ENCODE results near the gene STARD3NL.
"Not testable (repeated sequence)": the region's sequence is repeated elsewhere in the genome, so short reads cannot be mapped to it uniquely, and the experiment has no call there.

The STARD3NL gene

DNA sequence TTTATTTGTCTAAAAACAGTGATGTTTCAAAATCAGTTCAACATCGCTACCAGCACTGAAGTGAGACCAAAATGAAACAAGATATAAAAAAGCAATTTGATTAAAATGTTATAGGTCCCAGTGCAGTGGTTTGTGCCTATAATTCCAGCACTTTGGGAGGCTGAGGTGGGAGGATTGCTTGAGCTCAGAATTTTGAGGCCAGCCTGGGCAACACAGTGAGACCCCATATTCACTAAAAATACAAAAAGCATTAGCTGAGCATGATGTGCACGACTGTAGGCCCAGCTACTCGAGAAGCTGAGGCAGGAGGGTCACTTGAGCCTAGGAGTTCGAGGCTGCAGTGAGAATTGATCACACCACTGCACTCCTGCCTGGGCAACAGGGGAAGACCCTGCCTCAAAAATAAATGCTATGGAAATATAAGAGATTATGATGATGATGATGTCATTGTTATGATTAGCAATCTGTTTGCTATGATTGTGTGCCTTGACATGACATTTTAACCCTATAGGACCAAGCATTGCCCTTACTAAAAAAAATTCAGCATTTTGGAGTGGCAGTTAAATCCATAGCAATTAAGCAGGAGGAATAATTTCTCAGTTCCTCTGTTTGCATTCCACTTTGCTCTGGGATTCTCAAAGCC lies 91.8 kb downstream of the STARD3NL start:
- DNase-seq, result not testable (repeated sequence)

DNA sequence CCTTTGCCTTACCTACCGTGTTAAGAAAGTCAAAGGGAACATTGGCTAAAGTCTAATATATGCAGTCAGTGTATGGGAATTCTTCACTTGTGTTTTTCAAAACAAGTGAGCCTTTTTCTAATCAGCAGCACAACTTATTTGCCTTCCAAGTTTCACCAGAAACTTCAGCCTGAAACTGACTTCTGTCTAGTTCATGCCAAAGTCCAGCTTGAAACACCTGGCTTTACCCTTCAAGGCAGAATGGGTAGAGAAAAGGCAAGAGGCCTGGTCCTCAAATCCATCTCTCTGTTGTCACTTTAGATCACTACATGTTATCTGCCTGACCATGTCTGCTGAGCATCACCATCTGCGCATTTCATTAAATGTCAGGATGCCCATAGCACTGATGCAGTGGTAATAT lies 92.4 kb downstream of the STARD3NL start:
- DNase-seq, result not testable (repeated sequence)

GRCh38 chr7:38273286-38273995 lies 95.4 kb downstream of the STARD3NL start, which contains the start of gene TARP:
TARP (minus strand) TSS chr7:38273636.
- no peak for DNase-seq

DNA sequence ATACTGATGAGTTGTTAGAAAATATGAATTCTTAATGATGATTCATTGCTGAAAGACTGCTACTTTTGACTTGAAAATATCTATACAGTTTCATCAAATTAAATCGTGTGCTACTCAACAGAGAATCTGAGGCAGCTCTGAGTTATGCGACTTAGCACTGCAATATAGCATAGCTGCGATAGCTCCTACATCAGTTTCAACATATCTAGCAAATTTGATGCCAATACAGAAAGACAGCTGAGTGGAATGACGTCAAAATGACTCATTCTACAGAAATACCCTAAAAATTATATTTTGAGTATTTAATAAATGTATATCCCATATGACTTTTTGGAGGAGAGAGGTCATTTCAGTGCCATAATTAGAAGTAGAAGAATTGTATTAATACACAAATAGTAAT lies 96.4 kb downstream of the STARD3NL start:
- no peak for DNase-seq

DNA sequence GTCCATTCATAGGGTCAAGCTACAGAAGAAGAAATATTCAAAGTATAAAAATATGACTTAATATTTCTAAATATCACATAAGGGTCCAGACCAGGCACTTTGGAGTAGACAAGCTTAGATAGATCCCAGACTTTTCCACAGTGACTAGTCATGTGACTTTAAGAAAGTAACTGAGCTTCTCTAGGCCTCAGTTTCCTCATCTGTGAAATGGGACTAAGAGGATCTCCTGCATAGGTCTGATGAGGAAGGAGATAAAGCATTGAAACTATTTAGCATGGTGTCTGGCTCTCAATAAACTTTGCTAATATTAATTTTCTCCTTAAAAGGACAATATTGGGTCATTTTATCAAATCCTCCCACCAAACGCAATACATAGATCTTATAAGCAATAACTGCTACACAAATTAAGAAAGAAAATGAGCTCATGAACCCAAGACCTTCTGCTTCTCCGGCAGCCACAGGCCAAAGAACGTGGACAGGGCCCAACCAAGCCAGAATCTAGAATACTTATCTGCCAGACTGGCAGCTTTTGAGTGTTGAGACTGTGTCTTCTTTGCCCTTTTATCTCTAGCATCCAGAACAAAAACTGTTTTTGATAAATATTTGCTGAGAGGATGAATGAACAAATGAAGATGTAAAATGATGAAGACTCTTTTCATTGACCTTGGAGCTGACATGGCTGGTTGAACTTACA lies 97.0 kb downstream of the STARD3NL start:
- DNase-seq, result no peak

DNA sequence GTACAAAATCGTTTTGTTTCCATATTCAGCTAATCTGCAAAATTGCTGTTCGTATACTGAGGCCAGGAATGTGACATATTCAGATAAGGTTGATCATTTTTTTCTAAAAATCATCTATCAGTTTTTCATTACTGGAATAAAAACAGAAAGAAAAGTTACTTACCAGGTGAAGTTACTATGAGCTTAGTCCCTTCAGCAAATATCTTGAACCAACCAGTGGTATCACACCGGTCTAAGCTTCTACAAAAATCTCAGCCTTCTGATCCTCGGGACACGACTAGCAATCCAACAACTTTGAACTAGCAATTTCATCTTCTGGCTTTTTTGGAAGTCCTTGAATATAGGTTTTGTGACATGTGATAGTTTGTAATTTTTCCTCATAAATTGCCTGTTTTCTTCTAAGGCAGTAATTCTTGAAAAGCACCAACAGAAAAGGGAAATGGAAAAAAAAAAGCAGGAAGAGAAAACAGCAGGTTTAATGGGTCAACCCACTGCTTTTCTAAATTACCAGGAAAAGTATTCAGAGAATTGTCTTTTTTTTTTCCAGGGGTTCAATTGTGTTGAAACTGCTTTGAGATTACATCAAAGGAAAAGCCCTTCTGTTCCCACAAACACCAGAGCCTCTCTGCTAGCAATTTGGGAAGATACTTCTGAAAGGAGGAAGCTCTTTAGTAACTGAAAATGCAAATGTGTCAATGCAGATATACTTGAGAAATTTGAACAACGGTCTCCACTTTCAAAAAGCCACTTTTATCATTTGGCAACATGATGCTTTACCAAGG lies 98.2 kb downstream of the STARD3NL start:
- DNase-seq, result no peak

DNA sequence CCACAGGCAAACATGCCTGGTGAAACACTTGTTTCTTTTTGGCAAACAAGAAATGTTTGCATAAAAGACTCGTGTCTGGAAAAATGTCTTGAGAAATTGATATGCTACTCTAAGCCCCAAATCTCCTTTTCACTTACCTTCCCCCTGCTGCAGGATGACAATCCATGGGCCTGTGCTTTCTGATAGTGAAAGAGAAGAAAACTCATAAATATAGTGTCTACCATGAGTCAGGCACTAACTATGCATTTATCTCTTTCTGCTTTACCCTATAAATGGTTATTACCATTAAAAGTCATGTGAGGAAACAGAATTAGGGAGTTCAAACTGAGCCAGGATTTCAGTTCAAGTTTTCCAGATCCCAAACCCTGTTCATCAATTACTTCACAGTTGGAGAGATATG lies 102.0 kb downstream of the STARD3NL start:
- no peak for DNase-seq

Measured in activated naive CD4-positive, alpha-beta T cell treated with anti-CD3 and anti-CD28 coated beads, Interleukin-2, amount 50 U/mL, for 16 hours (primary cell).